Measurements from ENCODE around the gene PTMS. TPM values are rescaled to one million over a fixed set of nuclear protein-coding genes. Genes with fewer than 3 reads are reported as not detected.

PTMS gene
- total and polyA plus RNA-seq, 2 of the 13 experiments (the other 11 are each of a cell fraction or from before 2014, with no cell fraction given) = 40.5 to 82.4 TPM

DNA sequence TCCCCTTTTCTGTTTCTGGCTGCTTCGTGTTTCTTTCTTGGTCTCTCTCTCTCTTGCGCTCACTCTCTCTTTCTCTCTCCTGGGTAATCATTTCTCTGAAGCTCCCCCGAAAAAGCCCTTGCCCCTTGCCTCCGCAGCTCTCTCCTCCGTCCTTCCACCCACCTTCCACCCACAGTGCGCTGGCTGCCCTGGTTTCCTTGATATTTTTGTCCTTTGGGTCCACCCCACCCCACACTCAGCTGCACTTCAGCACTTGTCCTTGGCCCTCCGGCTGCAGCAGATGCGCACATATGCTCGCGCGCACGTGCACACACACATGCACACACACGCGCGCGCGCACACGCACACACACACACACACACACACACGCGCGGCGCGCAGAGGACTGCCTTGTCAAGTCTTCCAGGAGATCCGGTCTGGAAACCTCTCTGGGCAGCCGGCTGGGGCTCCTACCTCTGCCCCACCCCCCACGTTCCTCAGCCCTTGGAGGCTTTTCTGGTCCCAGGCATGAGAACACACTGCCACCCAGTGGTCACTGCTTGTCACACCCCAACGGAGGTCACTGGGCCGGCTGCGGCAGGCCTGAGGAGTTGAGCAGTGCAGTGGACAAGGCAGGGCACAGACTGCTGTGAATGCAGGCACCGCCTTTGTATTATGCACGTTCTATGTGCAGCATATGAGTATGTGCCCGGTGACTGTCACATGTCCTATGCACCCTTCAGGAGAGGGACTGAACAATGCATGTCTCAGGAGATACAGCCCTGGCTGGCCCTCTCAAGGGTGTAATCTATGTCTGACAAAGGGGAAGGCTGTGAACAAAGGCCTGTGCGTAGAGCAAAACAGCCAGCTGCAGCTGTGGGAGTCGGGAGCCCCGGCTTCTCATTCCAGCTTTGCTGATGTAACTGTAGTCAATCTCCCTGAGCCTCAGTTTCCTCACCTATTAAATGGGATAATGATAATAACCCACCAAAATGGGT lies 12.7 kb downstream of the PTMS start (continued):
- TF ChIP-seq ZNF776 (CRISPR knock-in tag; IDR thresholded peaks at IDR 0.05) = peak; percentile 64; the same call in 1 of the 2 replicates
- TF ChIP-seq RARA (CRISPR knock-in tag; IDR thresholded peaks at IDR 0.05) = peak; percentile 65
- TF ChIP-seq HNRNPLL (IDR thresholded peaks at IDR 0.05; ENCODE audit: low read depth, low read length, poor library complexity, severe bottlenecking) = peak; percentile 65
- no peak for TF ChIP-seq ZFP36L2 (CRISPR knock-in tag; IDR thresholded peaks at IDR 0.05)
- TF ChIP-seq, protein P1, sequence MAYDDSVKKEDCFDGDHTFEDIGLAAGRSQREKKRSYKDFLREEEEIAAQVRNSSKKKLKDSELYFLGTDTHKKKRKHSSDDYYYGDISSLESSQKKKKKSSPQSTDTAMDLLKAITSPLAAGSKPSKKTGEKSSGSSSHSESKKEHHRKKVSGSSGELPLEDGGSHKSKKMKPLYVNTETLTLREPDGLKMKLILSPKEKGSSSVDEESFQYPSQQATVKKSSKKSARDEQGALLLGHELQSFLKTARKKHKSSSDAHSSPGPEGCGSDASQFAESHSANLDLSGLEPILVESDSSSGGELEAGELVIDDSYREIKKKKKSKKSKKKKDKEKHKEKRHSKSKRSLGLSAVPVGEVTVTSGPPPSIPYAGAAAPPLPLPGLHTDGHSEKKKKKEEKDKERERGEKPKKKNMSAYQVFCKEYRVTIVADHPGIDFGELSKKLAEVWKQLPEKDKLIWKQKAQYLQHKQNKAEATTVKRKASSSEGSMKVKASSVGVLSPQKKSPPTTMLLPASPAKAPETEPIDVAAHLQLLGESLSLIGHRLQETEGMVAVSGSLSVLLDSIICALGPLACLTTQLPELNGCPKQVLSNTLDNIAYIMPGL (CRISPR knock-in tag; IDR thresholded peaks at IDR 0.05; ENCODE audit: borderline replicate concordance in 1 of 2, low read depth in 1 of 2) = peak; percentile 92 to 96
- TF ChIP-seq ZNF577 (CRISPR knock-in tag; IDR thresholded peaks at IDR 0.05; ENCODE audit: borderline replicate concordance, low read depth) = no peak
- 0 out of 2 replicates have a peak, but pooled peaks have one; percentile 11 for TF ChIP-seq HNF4G (IDR thresholded peaks at IDR 0.05; ENCODE audit: borderline replicate concordance, low read depth, low read length)
- TF ChIP-seq HNF4G (CRISPR knock-in tag; IDR thresholded peaks at IDR 0.05; ENCODE audit: borderline replicate concordance, low read depth) = peak; percentile 40; the same call in 1 of the 2 replicates
- TF ChIP-seq, protein P2, sequence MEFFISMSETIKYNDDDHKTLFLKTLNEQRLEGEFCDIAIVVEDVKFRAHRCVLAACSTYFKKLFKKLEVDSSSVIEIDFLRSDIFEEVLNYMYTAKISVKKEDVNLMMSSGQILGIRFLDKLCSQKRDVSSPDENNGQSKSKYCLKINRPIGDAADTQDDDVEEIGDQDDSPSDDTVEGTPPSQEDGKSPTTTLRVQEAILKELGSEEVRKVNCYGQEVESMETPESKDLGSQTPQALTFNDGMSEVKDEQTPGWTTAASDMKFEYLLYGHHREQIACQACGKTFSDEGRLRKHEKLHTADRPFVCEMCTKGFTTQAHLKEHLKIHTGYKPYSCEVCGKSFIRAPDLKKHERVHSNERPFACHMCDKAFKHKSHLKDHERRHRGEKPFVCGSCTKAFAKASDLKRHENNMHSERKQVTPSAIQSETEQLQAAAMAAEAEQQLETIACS (CRISPR knock-in tag; IDR thresholded peaks at IDR 0.05) = peak; percentile 89
- TF ChIP-seq ZBTB43 (CRISPR knock-in tag; conservative IDR thresholded peaks at IDR 0.05) = peak; percentile 94
- TF ChIP-seq SETDB1 (CRISPR knock-in tag; IDR thresholded peaks at IDR 0.05; ENCODE audit: borderline replicate concordance) = no peak
- TF ChIP-seq, protein P3, sequence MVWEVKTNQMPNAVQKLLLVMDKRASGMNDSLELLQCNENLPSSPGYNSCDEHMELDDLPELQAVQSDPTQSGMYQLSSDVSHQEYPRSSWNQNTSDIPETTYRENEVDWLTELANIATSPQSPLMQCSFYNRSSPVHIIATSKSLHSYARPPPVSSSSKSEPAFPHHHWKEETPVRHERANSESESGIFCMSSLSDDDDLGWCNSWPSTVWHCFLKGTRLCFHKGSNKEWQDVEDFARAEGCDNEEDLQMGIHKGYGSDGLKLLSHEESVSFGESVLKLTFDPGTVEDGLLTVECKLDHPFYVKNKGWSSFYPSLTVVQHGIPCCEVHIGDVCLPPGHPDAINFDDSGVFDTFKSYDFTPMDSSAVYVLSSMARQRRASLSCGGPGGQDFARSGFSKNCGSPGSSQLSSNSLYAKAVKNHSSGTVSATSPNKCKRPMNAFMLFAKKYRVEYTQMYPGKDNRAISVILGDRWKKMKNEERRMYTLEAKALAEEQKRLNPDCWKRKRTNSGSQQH (CRISPR knock-in tag; IDR thresholded peaks at IDR 0.05; ENCODE audit: low read depth) = no peak
- TF ChIP-seq KLF13 (CRISPR knock-in tag; IDR thresholded peaks at IDR 0.05) = no peak
- TF ChIP-seq EZH2 (conservative IDR thresholded peaks at IDR 0.05; ENCODE audit: low read depth, low read length) = no peak
- TF ChIP-seq ZFP62 (CRISPR knock-in tag; IDR thresholded peaks at IDR 0.05) = no peak
- no peak for TF ChIP-seq ZNF101 (CRISPR knock-in tag; IDR thresholded peaks at IDR 0.05; ENCODE audit: borderline replicate concordance, low read depth)
- no peak for TF ChIP-seq PCBP2 (optimal IDR thresholded peaks at IDR 0.05; ENCODE audit: low read depth, low read length, poor library complexity, severe bottlenecking)
- TF ChIP-seq ZNF180 (CRISPR knock-in tag; IDR thresholded peaks at IDR 0.05; ENCODE audit: borderline replicate concordance, low read depth) = no peak
- TF ChIP-seq ZNF44 (CRISPR knock-in tag; IDR thresholded peaks at IDR 0.05) = peak; percentile 21; the same call in 1 of the 2 replicates
- TF ChIP-seq TOPORS (CRISPR knock-in tag; IDR thresholded peaks at IDR 0.05) = no peak
- TF ChIP-seq NFATC3 (CRISPR knock-in tag; IDR thresholded peaks at IDR 0.05) = no peak
- 0 out of 2 replicates have a peak, but pooled peaks have one; percentile 11 for TF ChIP-seq TBX3 (IDR thresholded peaks at IDR 0.05; ENCODE audit: borderline replicate concordance)
- no peak; the same call in 1 of the 2 replicates for TF ChIP-seq ZNF788 (CRISPR knock-in tag; IDR thresholded peaks at IDR 0.05; ENCODE audit: borderline replicate concordance)

All from HepG2 (cell line).